Kidney capillary endothelial cell (primary cell): Measurements from ENCODE around the gene RUNX3.

ENCODE experiments used
- DNase-seq: peaks from one replicate; pipeline ENCODE4 v3.0.0-alpha.2; 2018; ENCODE audit warnings: low spot score

The RUNX3 gene

DNA sequence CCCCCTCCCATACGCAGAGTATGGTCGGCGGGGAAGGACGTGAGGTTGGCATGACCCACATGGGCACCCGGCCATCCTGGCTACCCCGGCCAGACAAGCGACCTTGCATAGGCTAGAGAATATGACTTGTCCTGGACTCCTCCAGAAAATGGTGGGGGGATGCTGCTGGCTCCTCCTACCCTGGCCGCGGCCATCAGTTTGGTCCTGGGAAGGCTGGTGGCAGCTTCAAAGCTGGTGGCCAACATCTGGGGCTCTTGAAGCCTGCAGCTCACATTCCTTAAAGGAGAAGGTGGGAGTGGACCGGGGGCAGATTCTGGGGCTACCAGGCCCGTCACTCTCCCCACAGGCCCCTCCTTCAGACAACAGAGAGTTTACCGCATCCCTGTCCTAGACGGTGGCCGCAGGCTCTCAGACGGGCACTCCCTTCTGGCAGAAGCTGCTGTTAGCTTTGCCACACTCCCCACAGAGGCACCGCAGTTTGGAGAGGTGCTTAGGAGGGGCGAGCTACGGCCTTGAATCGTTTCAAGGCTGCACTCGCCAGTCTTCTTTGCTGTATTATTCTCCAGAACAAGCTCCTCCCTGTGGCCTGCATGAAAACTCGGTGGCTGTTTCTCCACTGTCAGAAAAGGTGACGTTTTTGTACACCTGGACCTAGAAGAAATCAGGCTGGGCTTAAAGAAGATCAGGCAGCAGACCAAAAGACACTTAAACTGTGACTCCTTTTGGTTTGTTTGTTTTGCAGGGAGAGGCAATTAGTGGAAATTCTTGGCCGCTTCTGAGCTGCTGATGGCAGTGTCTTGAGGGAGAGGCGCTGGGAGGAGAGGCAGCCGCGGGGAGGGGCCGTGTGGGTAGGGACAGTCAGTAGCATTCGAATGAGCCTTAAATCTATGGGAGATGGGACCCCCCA, 68.0 kb downstream of the RUNX3 start:
- DNase-seq, result no peak

DNA sequence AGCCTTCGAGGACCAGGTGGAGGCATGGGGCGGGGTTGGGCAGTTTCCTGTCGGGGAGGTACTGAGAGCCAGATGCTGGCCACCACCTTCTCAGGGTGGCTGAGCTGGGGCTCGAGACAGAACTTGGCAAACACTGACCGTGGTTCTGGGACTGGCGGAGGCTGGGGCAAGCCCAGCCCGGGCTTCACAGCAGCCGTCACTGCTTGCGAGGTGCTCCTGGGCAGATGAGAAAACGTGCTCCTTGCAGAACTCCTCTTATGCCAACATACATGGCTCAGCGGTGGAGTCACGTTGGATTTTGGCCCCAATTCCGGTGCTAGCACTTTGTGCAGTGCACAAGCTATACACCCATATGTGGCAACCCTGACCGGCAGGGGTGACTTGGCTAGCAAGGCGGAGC, 69.2 kb downstream of the RUNX3 start:
- DNase-seq, result no peak

- DNase-seq, result no peak
Measured at GRCh38 chr1:24859063-24860010, 70.7 kb downstream of the RUNX3 start.

DNA sequence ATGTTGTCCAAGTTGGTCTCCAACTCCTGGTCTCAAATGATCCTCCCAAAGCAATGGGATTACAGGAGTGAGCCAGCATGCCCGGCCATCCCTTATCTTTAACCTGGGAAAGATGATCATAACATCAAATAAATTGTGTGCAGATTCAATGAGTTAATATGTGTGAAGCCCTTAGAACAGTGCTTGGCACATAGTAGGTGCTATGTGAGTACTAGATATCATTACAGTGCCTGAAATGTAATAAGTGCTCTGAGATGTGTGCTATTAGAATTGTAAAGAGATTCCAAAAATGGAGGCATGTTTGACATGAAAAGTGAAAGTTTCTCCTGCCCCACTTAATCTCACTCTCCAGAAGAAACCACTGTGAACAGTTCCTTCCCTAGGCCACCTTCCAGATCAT, 71.8 kb downstream of the RUNX3 start:
- DNase-seq, result no peak

- DNase-seq, result no peak
Measured at GRCh38 chr1:24857507-24858133, 72.5 kb downstream of the RUNX3 start.

GRCh38 chr1:24856787-24857506, 73.1 kb downstream of the RUNX3 start:
- DNase-seq, result no peak

DNA sequence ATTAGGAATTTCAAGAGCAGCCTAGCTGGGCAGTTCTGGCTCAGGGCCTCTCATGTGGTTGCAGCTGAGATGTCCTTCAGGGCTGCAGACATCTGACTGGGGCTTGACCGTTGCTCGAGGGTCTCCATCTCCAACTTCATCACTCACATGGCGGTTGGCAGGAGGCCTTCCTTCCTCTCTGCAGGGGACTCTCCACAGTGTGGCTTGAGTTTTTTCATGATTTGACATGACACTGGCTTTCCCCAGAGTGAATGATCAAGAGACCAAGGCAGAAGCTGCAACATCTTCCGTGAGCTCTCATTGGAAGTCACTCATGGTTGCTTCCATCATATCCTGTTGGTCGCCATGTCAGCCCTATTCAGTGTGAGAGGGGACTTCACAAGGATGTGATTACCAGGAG, 74.6 kb downstream of the RUNX3 start:
- DNase-seq, result no peak

DNA sequence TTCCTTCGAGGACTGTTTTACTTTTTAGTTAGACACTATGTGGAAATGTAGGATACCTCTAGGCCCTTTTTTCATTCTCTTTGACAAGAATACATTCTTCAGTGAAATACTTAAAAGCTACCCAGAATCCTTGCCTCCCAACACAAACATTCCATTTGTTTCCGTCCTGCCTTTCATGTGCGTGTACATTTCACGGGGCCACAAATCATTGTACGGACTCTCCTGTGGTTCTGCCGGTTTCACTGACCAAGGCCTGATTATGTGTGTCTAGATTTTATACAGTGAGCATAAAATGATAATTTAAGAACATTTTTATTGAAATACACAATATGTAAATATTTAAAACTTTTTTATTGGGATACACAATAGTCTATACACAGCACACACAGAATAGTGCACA, 76.4 kb downstream of the RUNX3 start:
- DNase-seq, result no peak

DNA sequence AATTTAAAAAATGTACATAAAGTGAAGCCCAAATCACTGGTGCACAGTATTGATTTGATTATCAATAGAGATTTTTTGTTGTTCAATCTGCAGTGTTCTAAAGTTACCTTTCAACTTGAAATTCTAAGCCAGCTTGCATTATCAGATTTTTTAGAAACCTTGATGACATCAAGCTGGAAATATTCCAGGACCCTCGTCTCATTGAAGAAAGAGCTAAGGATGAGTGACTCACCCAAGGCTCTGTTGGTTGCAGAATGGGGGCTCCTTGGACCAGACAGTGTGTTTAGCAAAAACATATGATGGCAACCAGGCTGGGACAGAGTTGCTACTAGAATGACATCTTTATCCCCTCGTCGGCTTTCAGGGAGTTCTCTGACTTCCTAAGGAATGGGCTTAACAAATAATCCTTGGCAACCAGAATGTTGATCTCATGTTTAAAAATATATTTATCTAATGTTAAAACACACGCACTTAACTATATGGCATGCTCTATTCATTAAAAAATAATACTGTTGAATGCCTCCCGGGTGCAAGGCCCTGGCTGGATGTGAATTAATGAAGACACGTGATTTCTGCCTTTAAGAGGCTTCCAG, 79.7 kb downstream of the RUNX3 start:
- DNase-seq, result peak; percentile 59

DNA sequence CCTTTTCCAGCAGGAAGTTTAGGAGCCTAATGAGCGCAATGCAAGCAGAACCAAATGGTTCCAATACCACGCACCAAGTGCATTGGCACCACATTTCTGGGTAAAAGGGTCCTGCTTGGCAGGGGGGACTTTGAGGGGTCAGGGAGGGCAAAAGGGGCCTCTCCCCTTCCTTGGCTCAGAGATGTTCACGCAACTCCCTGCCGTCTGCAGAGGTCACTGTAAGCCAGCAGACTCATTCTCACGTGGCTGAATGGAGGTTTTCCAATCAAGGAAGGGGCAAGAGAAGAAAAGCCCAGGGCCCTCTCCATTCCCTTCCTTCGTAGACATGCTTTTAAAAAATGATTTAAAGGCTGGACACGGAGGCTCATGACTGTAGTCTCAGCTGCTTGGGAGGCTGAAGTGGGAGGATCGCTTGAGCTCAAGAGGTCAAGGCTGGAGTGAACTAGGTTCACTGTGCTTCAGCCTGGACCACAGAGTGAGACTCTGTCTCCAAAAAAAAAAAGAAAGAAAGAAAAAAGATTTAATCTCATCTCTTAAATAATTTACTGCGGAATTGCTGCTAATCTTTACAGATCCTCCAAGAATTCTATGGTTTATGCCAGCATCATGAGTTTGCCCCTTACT, 80.3 kb downstream of the RUNX3 start:
- peak; percentile 33 for DNase-seq
